ENCODE measurements around the gene KTN1. TPM values are rescaled to one million over a fixed set of nuclear protein-coding genes. Genes with fewer than 3 reads are reported as not detected.

KTN1 gene
- total and polyA plus RNA-seq, 9 donors: 84.4 to 144 (median 118) TPM

DNA sequence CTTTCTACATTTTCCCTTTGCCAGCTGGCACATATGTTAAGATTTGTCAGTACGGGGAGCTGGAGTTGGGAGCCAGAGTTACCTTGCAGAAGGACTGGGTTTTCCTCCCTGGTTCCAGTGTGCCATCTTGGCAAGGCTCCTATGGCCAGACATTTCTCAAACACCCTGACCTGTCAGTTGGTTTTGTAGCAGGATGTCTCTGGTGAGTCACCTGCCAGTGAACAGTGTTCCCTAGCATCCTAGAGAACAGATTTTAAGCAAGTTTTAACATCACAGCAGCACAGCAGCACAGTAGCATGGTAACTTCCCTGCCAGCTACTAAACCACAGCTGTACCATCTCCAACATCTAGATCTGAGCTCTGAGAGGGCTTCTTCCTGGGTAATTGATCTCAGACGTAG, 26.2 kb upstream of the KTN1 start:
- Histone ChIP-seq H3K9me3 (no peaks in the 10 kb centered on the region), H3K27me3 (no peaks in the 10 kb centered on the region), H3K27ac (no peak overlapping the region), H3K4me1 (ENCODE audit: insufficient read depth) (peaks cover 2% of the 10 kb centered on the region), H3K4me3 (no peak overlapping the region), H3K36me3 (no peaks in the 10 kb centered on the region)
- intact Hi-C loops (cut with DNase I): no loop called here
- TF ChIP-seq EP300 (IDR thresholded peaks at IDR 0.05) (no peak), CTCF (IDR thresholded peaks at IDR 0.05) (no peak), POLR2A (IDR thresholded peaks at IDR 0.05) (no peak)
- WGBS, 3 donors: 79 to 92% (median 89%) methylated on average over 2 of the region's 2 CpGs
- DNase-seq: no peak

GRCh38 chr14:55556929-55557623, 22.9 kb upstream of the KTN1 start:
- DNase-seq: peak in 4 of 5 donors; percentile 22 to 55 (median 36)
- Histone ChIP-seq H3K27ac (no peak overlapping the region), H3K4me3 (no peak overlapping the region), H3K36me3 (no peaks in the 10 kb centered on the region), H3K9me3 (no peaks in the 10 kb centered on the region), H3K27me3 (no peaks in the 10 kb centered on the region), H3K4me1 (ENCODE audit: insufficient read depth) (peaks cover 2% of the 10 kb centered on the region)
- 70 to 75% (median 73%) methylated on average over 3 of the region's 3 CpGs for WGBS, 3 donors
- intact Hi-C loops (cut with DNase I): no loop called here
- TF ChIP-seq POLR2A (IDR thresholded peaks at IDR 0.05) (no peak), CTCF (IDR thresholded peaks at IDR 0.05) (no peak)

- TF ChIP-seq POLR2A (IDR thresholded peaks at IDR 0.05) (no peak), EP300 (IDR thresholded peaks at IDR 0.05) (no peak), CTCF (IDR thresholded peaks at IDR 0.05) (no peak)
- intact Hi-C loops (cut with DNase I): no loop called here
- no peak overlapping the region for H3K4me3 ChIP-seq
- no peak overlapping the region for H3K27ac ChIP-seq
- no peaks in the 10 kb centered on the region for H3K27me3 ChIP-seq
- no peaks in the 10 kb centered on the region for H3K9me3 ChIP-seq
- no peaks in the 10 kb centered on the region for H3K36me3 ChIP-seq
- no peak for DNase-seq
- H3K4me1 ChIP-seq (ENCODE audit: insufficient read depth): peaks cover 2% of the 10 kb centered on the region
- 78 to 85% (median 82%) methylated on average over 3 of the region's 3 CpGs for WGBS, 3 donors
Observed at GRCh38 chr14:55562135-55562534, 17.9 kb upstream of the KTN1 start.

GRCh38 chr14:55568618-55569017, 11.4 kb upstream of the KTN1 start:
- no peak for DNase-seq
- no peaks in the 10 kb centered on the region for H3K9me3 ChIP-seq
- no peak overlapping the region for H3K4me3 ChIP-seq
- TF ChIP-seq EP300 (IDR thresholded peaks at IDR 0.05) (no peak), CTCF (IDR thresholded peaks at IDR 0.05) (no peak), POLR2A (IDR thresholded peaks at IDR 0.05) (no peak)
- no peaks in the 10 kb centered on the region for H3K36me3 ChIP-seq
- no peaks in the 10 kb centered on the region for H3K27me3 ChIP-seq
- no peaks in the 10 kb centered on the region for H3K4me1 ChIP-seq (ENCODE audit: insufficient read depth)
- no peak overlapping the region for H3K27ac ChIP-seq
- intact Hi-C loops (cut with DNase I): no loop called here

All from ovary (tissue), 9 donors.